ENCODE data around the gene UNC5B. TPM values are rescaled to one million over a fixed set of nuclear protein-coding genes. Genes with fewer than 3 reads are reported as not detected.

Gene UNC5B
- total and polyA plus RNA-seq, 11 donors: 4.8 to 22.8 (median 10.1) TPM

DNA sequence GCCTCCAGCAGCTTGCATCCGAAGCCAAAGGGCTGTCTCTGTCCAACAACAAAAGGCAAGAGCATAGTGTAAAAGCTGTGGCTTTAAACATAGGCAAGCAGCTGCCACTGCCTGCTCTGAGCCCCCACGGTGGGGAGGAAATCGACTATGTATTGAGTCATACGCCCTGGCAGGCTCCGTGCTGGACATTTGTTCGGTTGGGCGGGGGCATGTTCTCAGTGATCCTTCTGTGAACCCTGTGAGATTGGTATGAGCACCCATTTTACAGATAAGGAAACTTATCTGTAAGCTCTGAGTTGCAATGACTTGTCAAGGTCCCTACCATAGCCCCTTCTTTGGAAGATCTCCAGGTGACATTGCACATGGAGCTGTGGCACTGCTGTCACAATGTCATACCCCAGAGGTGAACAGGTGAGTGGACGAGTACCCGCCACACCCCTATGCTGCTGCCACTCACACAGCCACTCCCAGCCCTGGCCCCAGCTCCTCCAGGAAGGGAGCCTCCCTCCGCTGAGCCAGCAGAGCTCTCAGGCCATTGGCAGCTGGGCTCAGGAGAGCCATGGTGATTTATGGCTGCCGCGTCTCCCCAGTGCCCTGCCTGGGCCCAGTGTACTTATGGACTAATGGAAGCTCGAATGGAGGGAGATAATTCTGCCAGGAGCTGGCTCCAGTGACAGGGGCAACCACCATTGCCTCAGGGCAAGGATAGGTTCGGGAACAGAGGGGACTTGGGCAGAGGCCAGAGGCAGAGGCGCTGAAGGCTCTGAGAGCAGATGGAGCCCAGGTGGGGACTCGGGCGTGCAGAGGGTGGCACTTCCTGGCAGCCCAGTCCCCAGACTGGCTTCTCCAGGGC is 43.7 kb downstream of the UNC5B start:
- DNase-seq (peak in 4 of 5 donors; percentile 67 to 81 (median 73)), ATAC-seq (peak; percentile 26 to 62 (median 53))
- intact Hi-C loops (cut with DNase I): no loop called here
- no peaks in the 10 kb centered on the region for H3K36me3 ChIP-seq
- TF ChIP-seq POLR2A (IDR thresholded peaks at IDR 0.05): no peak
- TF ChIP-seq, protein P1, sequence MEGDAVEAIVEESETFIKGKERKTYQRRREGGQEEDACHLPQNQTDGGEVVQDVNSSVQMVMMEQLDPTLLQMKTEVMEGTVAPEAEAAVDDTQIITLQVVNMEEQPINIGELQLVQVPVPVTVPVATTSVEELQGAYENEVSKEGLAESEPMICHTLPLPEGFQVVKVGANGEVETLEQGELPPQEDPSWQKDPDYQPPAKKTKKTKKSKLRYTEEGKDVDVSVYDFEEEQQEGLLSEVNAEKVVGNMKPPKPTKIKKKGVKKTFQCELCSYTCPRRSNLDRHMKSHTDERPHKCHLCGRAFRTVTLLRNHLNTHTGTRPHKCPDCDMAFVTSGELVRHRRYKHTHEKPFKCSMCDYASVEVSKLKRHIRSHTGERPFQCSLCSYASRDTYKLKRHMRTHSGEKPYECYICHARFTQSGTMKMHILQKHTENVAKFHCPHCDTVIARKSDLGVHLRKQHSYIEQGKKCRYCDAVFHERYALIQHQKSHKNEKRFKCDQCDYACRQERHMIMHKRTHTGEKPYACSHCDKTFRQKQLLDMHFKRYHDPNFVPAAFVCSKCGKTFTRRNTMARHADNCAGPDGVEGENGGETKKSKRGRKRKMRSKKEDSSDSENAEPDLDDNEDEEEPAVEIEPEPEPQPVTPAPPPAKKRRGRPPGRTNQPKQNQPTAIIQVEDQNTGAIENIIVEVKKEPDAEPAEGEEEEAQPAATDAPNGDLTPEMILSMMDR (IDR thresholded peaks at IDR 0.05): no peak
- peaks cover 17 to 97% (median 83%) of the 10 kb centered on the region in 12 donors for H3K4me1 ChIP-seq
- no peak overlapping the region for H3K4me3 ChIP-seq
- no peaks in the 10 kb centered on the region for H3K9me3 ChIP-seq
- H3K27ac ChIP-seq: peak overlapping the region in 8 of 12 donors; percentile 12 to 71 (median 54)
- WGBS, 4 donors: 40 to 54% (median 48%) methylated on average over 15 to 17 of the region's 17 CpGs
- H3K27me3 ChIP-seq: no peaks in the 10 kb centered on the region

DNA sequence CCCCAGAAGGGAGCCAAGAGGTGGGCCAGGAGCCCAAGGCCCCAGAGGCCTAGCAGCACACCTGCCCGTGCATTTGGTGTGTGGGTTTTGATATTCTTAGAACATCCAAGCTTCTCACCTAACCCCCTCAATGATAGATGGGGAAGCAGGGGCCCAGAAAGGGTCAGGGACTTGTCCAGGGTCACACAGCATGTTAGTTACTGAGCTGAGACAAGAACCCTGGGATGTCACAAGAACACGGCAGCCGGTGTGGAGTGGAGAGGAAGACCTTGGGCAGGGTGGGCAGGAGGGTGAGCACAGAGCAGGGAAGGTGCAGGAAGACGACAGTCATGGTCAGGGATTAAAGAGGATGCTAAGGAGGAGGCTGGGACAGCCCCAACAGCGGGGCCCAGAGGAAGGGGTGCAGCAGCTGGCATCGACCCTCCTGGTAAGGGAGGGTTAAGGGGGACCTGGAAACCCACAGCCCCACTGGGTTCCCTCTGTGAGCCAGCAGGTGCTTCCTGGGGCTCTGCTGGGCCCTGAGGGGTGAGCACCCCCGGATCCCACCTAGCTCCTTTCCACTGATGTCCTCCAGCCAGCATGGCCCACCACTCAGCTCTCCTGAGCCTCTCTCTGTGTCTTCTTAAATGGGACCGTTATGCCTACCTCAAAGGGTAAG is 44.4 kb downstream of the UNC5B start:
- Histone ChIP-seq H3K36me3 (no peaks in the 10 kb centered on the region), H3K27ac (peak overlapping the region in 4 of 12 donors; percentile 53 to 71 (median 60))

DNA sequence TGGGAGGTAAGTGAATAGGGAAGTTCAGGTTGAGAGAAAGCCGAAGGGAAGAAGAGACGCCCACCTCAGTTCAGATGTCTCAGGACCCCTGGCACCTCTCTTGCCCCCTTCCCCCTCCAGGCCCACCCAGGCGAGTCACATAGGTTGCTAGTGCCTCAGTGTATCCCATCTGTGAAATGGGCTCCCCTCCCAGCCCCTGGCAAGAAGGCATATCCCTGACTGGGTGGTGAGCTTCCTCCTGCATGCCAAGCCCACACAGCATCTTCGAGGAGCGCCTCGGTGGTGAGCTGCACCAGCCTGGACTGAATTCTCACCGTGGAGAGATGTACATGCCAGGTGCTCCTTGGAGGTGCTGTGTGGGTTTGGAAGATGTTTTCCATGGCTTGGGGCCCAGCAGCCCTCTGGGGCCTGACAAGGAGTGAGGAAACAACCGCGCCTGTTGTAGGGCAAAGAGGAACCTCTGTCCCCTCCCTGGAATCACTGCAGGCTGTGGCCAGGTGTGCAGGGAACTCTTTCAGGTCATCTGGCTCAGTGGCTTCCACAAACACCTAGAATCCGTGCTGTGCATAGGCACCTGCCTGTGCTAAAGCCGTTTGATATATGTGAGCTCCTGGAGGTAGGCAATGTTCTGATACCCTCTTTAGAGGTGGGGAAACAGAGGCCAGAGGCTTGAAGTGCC is 45.1 kb downstream of the UNC5B start:
- 90 to 95% (median 93%) methylated on average over 5 to 11 of the region's 11 CpGs for WGBS, 4 donors
- Histone ChIP-seq H3K27me3 (no peaks in the 10 kb centered on the region), H3K9me3 (no peaks in the 10 kb centered on the region), H3K4me3 (no peak overlapping the region), H3K36me3 (no peaks in the 10 kb centered on the region), H3K4me1 (peaks cover 19 to 98% (median 84%) of the 10 kb centered on the region in 12 donors), H3K27ac (peak overlapping the region in 1 of 12 donors; percentile 85)
- no peak for TF ChIP-seq POLR2A (IDR thresholded peaks at IDR 0.05)
- intact Hi-C loops (cut with DNase I): no loop called here
- ATAC-seq: no peak
- peak in 2 of 5 donors; percentile 23 to 41 for DNase-seq

More for the DNA sequence above, 44.4 kb downstream of the UNC5B start:
- intact Hi-C loops (cut with DNase I): no loop called here
- peak in 1 of 5 donors; percentile 20 for DNase-seq
- no peak for ATAC-seq
- Histone ChIP-seq H3K9me3 (no peaks in the 10 kb centered on the region), H3K27me3 (no peaks in the 10 kb centered on the region), H3K4me1 (peaks cover 17 to 97% (median 86%) of the 10 kb centered on the region in 12 donors), H3K4me3 (no peak overlapping the region)
- no peak for TF ChIP-seq POLR2A (IDR thresholded peaks at IDR 0.05)
- TF ChIP-seq, protein P1 (IDR thresholded peaks at IDR 0.05): no peak
- 82 to 86% (median 83%) methylated on average over 8 of the region's 8 CpGs for WGBS, 4 donors

DNA sequence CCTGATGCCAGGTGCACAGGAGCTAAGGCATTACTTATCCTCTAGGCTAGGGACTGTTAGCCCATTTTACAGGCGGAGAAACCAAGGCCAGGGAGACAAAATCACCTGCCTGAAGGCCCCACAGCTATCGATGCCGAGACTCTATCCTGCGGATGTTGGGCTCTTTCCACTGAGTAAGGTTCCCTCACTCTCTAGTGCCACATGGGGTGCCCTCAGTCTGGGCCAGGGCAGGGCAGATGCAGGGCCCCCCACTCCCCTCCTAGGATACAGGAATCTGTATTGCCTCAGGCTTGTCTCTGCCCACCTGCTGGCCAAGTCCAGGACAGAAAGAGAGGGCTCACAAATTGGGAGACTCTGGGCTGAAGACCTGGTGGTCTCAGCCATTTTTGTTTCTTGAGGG is 45.7 kb downstream of the UNC5B start:
- intact Hi-C loops (cut with DNase I): no loop called here
- no peaks in the 10 kb centered on the region for H3K9me3 ChIP-seq
- no peaks in the 10 kb centered on the region for H3K27me3 ChIP-seq
- H3K27ac ChIP-seq: peak overlapping the region in 1 of 12 donors; percentile 85
- DNase-seq: peak in 1 of 5 donors; percentile 13
- H3K4me1 ChIP-seq: peaks cover 24 to 98% (median 84%) of the 10 kb centered on the region in 12 donors
- no peak for ATAC-seq
- no peak for TF ChIP-seq POLR2A (IDR thresholded peaks at IDR 0.05)
- TF ChIP-seq, protein P1 (IDR thresholded peaks at IDR 0.05): no peak
- H3K36me3 ChIP-seq: no peaks in the 10 kb centered on the region
- no peak overlapping the region for H3K4me3 ChIP-seq
- WGBS, 4 donors: 96 to 100% (median 98%) methylated on average over 4 of the region's 4 CpGs
